HepG2 (cell line): ENCODE data around the gene NEU1. TPM values are rescaled to one million over a fixed set of nuclear protein-coding genes. Genes with fewer than 3 reads are reported as not detected.

Source experiments
- CEBPB ChIP-seq: IDR thresholded peaks from 2 replicates; pipeline ENCODE4 v1.6.1; 2011; ENCODE audit warnings: low read depth, low read length, improper control_type of control experiment, borderline replicate concordance
- KLF12 ChIP-seq: sonication (generic); formaldehyde crosslinking; IDR thresholded peaks from 2 replicates; pipeline ENCODE4 v1.4.0; 2020; ENCODE audit warnings: missing genetic modification reagents, borderline replicate concordance
- NFATC3 ChIP-seq: sonication (generic); formaldehyde crosslinking; IDR thresholded peaks from 2 replicates; pipeline ENCODE4 v1.5.1; 2020; ENCODE audit warnings: mild to moderate bottlenecking, missing genetic modification reagents
- NR2F6 ChIP-seq, 2 experiments: IDR thresholded peaks; 2 replicates each; pipeline ENCODE4 v1.6.1; 2016; ENCODE audit warnings: antibody characterized with exemption in 1 of 2, mild to moderate bottlenecking in 1 of 2
- SMAD1 ChIP-seq: sonication (generic); formaldehyde crosslinking; IDR thresholded peaks from 2 replicates; pipeline ENCODE4 v1.4.0; 2020; ENCODE audit warnings: missing genetic modification reagents, low read depth, mild to moderate bottlenecking, borderline replicate concordance
- YY1 ChIP-seq: IDR thresholded peaks from 2 replicates; pipeline ENCODE4 v1.6.1; 2011; ENCODE audit warnings: low read length, low read depth, moderate library complexity, mild to moderate bottlenecking; ENCODE audit not compliant: insufficient read depth, insufficient replicate concordance
- ZNF335 ChIP-seq: sonication (generic); formaldehyde crosslinking; IDR thresholded peaks from 2 replicates; pipeline ENCODE4 v1.4.0; 2020; ENCODE audit warnings: missing genetic modification reagents
- ZNF350 ChIP-seq: sonication (generic); formaldehyde crosslinking; IDR thresholded peaks from 2 replicates; pipeline ENCODE4 v1.4.0; 2020; ENCODE audit warnings: mild to moderate bottlenecking, low read depth, missing genetic modification reagents, borderline replicate concordance
- ZSCAN31 ChIP-seq: sonication (generic); formaldehyde crosslinking; IDR thresholded peaks from 2 replicates; pipeline ENCODE4 v1.5.0; 2020; ENCODE audit warnings: low read depth, mild to moderate bottlenecking, missing genetic modification reagents
- polyA plus RNA-seq, 8 experiments: library from polyadenylated mRNA; depleted of rRNA in 3 of 8; stranded (reverse) in 7 of 8; unstranded in 1 of 8; fragments of >200 nt; fragmentation: Illumina TruSeq in 4 of 8; extraction: Trizol in 4 of 8; gene quantifications; 2 replicates each; pipeline versions ENCODE4 v1.2.1 to v1.2.3, GENCODE V29; 2011 to 2016; ENCODE audit warnings: low read depth in 4 of 8, missing spikeins in 1 of 8, mixed read lengths in 1 of 8; ENCODE audit not compliant: insufficient read depth in 1 of 8
- total RNA-seq, 5 experiments: library from RNA; depleted of rRNA; stranded (reverse); fragments of >200 nt; fragmentation: Illumina TruSeq; extraction: Trizol; gene quantifications; 2 replicates each; pipeline ENCODE4 v1.2.3, GENCODE V29; 2016; ENCODE audit warnings: low read depth in 1 of 5
- TF ChIP-seq, protein P1 (sequence below): sonication (generic); formaldehyde crosslinking; IDR thresholded peaks from 2 replicates; pipeline ENCODE4 v1.4.0; 2020; ENCODE audit warnings: missing genetic modification reagents, borderline replicate concordance
- TF ChIP-seq, protein P2 (sequence below): sonication (generic); formaldehyde crosslinking; IDR thresholded peaks from 2 replicates; pipeline ENCODE4 v1.4.0; 2020; ENCODE audit warnings: missing genetic modification reagents
- TF ChIP-seq, protein P3 (sequence below): sonication (generic); formaldehyde crosslinking; IDR thresholded peaks from 2 replicates; pipeline ENCODE4 v1.4.0; 2020; ENCODE audit warnings: missing genetic modification reagents, borderline replicate concordance
- TF ChIP-seq, protein P4 (sequence below): sonication (generic); formaldehyde crosslinking; IDR thresholded peaks from 2 replicates; pipeline ENCODE4 v1.5.1; 2020; ENCODE audit warnings: missing genetic modification reagents, mild to moderate bottlenecking, borderline replicate concordance

NEU1 gene
- total and polyA plus RNA-seq, 2 of the 13 experiments (the other 11 are each of a cell fraction or from before 2014, with no cell fraction given): 215 to 297 TPM

DNA sequence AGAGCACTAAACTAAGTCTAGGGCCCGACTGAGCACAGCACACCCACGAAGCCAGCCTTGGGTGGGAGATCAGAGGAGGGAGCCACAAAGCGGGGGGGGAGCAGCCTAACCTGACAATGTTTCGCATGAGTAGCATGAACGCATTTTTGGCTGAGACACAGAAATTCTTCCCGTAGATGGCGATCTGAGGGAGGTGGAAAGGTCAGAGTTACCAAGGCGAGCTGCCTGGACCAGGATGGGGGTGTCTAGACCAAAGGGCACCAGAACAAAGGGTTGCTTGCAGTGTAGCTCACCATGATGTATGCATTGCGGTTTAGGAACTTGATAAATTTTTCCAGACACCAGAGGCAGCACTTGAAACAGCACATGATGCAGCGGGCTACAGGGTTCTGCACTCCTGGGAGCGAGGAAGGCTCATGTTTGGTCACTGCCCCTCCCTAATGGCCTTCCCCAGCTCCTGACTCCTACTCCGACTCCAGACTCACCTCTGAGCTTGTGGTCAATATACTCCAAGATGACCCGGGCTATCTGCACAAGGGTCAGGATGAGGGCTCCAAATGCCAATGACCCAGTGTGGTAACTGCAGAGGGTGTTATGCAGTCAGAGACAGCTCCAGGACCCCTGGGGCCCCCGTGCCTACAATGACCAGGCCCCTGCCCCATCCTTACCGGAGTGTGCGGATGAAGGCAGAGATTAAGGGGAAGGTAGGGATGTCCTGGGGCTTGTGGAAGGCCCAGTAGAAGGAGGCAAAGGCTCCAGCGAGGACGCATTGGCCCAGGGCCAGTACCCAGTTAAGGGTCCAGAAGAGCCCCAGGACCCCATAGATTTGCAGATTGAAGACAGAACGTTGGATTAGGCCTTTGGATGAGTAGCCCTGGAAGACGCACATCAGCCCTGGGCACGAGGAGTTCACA lies 2.8 kb upstream of the NEU1 start (continued):
- TF ChIP-seq SMAD1 (CRISPR knock-in tag): peak; percentile 90; the same call in 1 of the 2 replicates
- TF ChIP-seq KLF12 (CRISPR knock-in tag): peak; percentile 91; the same call in 1 of the 2 replicates
- TF ChIP-seq, protein P1, sequence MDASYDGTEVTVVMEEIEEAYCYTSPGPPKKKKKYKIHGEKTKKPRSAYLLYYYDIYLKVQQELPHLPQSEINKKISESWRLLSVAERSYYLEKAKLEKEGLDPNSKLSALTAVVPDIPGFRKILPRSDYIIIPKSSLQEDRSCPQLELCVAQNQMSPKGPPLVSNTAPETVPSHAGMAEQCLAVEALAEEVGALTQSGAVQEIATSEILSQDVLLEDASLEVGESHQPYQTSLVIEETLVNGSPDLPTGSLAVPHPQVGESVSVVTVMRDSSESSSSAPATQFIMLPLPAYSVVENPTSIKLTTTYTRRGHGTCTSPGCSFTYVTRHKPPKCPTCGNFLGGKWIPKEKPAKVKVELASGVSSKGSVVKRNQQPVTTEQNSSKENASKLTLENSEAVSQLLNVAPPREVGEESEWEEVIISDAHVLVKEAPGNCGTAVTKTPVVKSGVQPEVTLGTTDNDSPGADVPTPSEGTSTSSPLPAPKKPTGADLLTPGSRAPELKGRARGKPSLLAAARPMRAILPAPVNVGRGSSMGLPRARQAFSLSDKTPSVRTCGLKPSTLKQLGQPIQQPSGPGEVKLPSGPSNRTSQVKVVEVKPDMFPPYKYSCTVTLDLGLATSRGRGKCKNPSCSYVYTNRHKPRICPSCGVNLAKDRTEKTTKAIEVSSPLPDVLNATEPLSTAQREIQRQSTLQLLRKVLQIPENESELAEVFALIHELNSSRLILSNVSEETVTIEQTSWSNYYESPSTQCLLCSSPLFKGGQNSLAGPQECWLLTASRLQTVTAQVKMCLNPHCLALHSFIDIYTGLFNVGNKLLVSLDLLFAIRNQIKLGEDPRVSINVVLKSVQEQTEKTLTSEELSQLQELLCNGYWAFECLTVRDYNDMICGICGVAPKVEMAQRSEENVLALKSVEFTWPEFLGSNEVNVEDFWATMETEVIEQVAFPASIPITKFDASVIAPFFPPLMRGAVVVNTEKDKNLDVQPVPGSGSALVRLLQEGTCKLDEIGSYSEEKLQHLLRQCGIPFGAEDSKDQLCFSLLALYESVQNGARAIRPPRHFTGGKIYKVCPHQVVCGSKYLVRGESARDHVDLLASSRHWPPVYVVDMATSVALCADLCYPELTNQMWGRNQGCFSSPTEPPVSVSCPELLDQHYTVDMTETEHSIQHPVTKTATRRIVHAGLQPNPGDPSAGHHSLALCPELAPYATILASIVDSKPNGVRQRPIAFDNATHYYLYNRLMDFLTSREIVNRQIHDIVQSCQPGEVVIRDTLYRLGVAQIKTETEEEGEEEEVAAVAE (CRISPR knock-in tag): 0 out of 2 replicates have a peak, but pooled peaks have one; percentile 22
- TF ChIP-seq NFATC3 (CRISPR knock-in tag): peak; percentile 94; the same call in 1 of the 2 replicates
- TF ChIP-seq NR2F6 (IDR thresholded peaks at IDR 0.05): peak; percentile 98
- TF ChIP-seq NR2F6 (CRISPR knock-in tag; IDR thresholded peaks at IDR 0.05): peak; percentile 99
- TF ChIP-seq ZSCAN31 (CRISPR knock-in tag): peak; percentile 92; the same call in 1 of the 2 replicates
- TF ChIP-seq, protein P2, sequence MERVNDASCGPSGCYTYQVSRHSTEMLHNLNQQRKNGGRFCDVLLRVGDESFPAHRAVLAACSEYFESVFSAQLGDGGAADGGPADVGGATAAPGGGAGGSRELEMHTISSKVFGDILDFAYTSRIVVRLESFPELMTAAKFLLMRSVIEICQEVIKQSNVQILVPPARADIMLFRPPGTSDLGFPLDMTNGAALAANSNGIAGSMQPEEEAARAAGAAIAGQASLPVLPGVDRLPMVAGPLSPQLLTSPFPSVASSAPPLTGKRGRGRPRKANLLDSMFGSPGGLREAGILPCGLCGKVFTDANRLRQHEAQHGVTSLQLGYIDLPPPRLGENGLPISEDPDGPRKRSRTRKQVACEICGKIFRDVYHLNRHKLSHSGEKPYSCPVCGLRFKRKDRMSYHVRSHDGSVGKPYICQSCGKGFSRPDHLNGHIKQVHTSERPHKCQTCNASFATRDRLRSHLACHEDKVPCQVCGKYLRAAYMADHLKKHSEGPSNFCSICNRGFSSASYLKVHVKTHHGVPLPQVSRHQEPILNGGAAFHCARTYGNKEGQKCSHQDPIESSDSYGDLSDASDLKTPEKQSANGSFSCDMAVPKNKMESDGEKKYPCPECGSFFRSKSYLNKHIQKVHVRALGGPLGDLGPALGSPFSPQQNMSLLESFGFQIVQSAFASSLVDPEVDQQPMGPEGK (CRISPR knock-in tag): peak; percentile 96
- TF ChIP-seq CEBPB: no peak
- TF ChIP-seq ZNF335 (CRISPR knock-in tag): peak; percentile 97
- TF ChIP-seq, protein P3, sequence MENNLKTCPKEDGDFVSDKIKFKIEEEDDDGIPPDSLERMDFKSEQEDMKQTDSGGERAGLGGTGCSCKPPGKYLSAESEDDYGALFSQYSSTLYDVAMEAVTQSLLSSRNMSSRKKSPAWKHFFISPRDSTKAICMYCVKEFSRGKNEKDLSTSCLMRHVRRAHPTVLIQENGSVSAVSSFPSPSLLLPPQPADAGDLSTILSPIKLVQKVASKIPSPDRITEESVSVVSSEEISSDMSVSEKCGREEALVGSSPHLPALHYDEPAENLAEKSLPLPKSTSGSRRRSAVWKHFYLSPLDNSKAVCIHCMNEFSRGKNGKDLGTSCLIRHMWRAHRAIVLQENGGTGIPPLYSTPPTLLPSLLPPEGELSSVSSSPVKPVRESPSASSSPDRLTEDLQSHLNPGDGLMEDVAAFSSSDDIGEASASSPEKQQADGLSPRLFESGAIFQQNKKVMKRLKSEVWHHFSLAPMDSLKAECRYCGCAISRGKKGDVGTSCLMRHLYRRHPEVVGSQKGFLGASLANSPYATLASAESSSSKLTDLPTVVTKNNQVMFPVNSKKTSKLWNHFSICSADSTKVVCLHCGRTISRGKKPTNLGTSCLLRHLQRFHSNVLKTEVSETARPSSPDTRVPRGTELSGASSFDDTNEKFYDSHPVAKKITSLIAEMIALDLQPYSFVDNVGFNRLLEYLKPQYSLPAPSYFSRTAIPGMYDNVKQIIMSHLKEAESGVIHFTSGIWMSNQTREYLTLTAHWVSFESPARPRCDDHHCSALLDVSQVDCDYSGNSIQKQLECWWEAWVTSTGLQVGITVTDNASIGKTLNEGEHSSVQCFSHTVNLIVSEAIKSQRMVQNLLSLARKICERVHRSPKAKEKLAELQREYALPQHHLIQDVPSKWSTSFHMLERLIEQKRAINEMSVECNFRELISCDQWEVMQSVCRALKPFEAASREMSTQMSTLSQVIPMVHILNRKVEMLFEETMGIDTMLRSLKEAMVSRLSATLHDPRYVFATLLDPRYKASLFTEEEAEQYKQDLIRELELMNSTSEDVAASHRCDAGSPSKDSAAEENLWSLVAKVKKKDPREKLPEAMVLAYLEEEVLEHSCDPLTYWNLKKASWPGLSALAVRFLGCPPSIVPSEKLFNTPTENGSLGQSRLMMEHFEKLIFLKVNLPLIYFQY: peak; percentile 38; the same call in 1 of the 2 replicates
- peak; percentile 70 for TF ChIP-seq YY1
- TF ChIP-seq, protein P4, sequence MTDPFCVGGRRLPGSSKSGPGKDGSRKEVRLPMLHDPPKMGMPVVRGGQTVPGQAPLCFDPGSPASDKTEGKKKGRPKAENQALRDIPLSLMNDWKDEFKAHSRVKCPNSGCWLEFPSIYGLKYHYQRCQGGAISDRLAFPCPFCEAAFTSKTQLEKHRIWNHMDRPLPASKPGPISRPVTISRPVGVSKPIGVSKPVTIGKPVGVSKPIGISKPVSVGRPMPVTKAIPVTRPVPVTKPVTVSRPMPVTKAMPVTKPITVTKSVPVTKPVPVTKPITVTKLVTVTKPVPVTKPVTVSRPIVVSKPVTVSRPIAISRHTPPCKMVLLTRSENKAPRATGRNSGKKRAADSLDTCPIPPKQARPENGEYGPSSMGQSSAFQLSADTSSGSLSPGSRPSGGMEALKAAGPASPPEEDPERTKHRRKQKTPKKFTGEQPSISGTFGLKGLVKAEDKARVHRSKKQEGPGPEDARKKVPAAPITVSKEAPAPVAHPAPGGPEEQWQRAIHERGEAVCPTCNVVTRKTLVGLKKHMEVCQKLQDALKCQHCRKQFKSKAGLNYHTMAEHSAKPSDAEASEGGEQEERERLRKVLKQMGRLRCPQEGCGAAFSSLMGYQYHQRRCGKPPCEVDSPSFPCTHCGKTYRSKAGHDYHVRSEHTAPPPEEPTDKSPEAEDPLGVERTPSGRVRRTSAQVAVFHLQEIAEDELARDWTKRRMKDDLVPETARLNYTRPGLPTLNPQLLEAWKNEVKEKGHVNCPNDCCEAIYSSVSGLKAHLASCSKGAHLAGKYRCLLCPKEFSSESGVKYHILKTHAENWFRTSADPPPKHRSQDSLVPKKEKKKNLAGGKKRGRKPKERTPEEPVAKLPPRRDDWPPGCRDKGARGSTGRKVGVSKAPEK: no peak
- peak; percentile 95 for TF ChIP-seq ZNF350 (CRISPR knock-in tag)
